Activated naive CD4-positive, alpha-beta T cell treated with anti-CD3 and anti-CD28 coated beads, Interleukin-2, amount 50 U/mL, for 72 hours (primary cell): ENCODE results near the gene CFAP65. TPM values are rescaled to one million over a fixed set of nuclear protein-coding genes. Genes with fewer than 3 reads are reported as not detected.

Source experiments
- ATAC-seq, 2 donors: fragments of 150-1000 bp; cut with Tn5 transposase; 2 replicates each; pipeline ENCODE4 v1.10.0; 2021; ENCODE audit warnings: mild to moderate bottlenecking in 2 of 2, moderate library complexity in 2 of 2
- DNase-seq, 2 donors: peaks; one replicate each; pipeline ENCODE4 v3.0.0; 2021 to 2022; ENCODE audit warnings: low spot score in 2 of 2
- H3K27ac Mint-ChIP-seq, 2 donors: one replicate each; pipeline ENCODE4 v1.8.0; 2022; ENCODE audit warnings: mild to moderate bottlenecking in 2 of 2, mixed read lengths in 2 of 2
- H3K36me3 Mint-ChIP-seq, 2 donors: one replicate each; pipeline ENCODE4 v1.8.0; 2022; ENCODE audit warnings: mixed read lengths in 2 of 2
- H3K9me3 Mint-ChIP-seq, 2 donors: one replicate each; pipeline ENCODE4 v1.8.0; 2022; ENCODE audit warnings: mixed read lengths in 2 of 2
- total RNA-seq, 2 donors: library from RNA; stranded (reverse); gene quantifications; one replicate each; pipeline ENCODE4 v1.2.3, GENCODE V29; 2022

The CFAP65 gene, protein sequence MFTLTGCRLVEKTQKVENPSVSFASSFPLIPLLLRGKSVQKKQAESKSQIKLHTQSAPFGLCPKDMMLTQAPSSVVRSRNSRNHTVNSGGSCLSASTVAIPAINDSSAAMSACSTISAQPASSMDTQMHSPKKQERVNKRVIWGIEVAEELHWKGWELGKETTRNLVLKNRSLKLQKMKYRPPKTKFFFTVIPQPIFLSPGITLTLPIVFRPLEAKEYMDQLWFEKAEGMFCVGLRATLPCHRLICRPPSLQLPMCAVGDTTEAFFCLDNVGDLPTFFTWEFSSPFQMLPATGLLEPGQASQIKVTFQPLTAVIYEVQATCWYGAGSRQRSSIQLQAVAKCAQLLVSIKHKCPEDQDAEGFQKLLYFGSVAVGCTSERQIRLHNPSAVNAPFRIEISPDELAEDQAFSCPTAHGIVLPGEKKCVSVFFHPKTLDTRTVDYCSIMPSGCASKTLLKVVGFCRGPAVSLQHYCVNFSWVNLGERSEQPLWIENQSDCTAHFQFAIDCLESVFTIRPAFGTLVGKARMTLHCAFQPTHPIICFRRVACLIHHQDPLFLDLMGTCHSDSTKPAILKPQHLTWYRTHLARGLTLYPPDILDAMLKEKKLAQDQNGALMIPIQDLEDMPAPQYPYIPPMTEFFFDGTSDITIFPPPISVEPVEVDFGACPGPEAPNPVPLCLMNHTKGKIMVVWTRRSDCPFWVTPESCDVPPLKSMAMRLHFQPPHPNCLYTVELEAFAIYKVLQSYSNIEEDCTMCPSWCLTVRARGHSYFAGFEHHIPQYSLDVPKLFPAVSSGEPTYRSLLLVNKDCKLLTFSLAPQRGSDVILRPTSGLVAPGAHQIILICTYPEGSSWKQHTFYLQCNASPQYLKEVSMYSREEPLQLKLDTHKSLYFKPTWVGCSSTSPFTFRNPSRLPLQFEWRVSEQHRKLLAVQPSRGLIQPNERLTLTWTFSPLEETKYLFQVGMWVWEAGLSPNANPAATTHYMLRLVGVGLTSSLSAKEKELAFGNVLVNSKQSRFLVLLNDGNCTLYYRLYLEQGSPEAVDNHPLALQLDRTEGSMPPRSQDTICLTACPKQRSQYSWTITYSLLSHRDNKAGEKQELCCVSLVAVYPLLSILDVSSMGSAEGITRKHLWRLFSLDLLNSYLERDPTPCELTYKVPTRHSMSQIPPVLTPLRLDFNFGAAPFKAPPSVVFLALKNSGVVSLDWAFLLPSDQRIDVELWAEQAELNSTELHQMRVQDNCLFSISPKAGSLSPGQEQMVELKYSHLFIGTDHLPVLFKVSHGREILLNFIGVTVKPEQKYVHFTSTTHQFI (N-terminal part only)
- not detected for total RNA-seq

DNA sequence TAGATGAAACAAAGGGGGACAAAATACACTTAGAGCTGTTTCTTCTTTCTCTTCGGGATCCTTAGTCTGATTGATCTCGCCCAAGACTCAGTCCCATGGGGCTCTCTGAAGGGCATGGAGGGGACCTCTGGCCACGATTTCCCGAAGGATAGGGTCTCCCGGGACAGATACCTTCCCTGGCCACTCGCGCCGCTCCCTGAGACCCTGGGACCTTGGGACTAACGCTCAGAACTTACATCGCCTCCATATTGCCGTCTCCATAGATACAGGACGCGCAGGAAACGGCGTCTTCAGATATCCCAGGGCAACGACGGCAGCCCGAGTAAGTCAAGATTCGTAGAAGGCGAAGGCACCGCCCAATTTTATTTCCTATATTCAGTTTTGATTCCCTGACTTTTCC lies at the start of gene CFAP65:
Gene CFAP65, minus strand, starts transcription at position 265 of the 400 bp plus-strand sequence. CDS start 2,468 bp downstream, outside the sequence.
- H3K36me3 Mint-ChIP-seq: no peaks in the 10 kb centered on the region
- DNase-seq (peak in 1 of 2 donors; percentile 31), ATAC-seq (peak in 1 of 2 donors; percentile 71)
- H3K9me3 Mint-ChIP-seq: no peaks in the 10 kb centered on the region
- no peak within 1 kb of the TSS for H3K27ac Mint-ChIP-seq

DNA sequence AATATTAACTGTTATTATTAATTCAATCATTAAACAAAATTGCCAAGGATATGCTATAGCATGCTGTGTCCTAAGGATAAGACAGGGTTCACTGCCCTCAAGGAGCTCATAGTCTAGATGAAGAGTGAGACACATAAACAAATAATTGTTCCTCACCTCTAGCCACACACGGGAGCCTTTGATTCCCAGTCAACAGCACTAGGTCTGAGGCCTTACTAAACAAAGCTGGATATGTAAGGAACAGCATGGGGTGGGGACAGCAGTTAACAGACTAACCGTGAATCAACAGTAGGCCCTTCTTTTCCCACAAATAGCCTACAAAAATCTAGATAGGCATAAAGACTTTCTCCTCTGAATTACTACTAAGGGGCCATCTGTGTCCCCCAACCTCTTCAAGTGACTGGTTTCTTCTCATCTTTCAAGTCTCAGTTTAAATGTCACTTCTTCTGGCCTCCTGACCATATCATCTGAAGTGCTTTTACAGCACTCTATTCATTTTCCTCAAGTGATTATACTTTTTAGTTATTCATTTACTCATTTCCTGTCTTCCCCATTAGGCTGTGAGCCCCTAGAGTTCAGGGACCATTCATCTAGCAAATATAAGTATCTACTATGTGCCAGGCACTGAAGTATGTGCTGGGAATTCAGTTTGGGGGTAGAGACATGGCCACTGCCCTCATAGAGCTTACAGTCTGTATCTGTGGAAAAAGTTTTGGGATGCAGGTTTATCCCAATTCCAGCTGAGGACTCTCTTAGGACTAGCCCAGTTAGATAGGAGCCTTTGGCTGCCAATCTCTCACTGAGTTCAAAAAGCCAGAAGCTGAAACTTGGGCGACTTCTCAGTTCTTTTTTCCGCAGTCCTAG lies 49.4 kb upstream of the CFAP65 start:
- H3K9me3 Mint-ChIP-seq: no peaks in the 10 kb centered on the region

DNA sequence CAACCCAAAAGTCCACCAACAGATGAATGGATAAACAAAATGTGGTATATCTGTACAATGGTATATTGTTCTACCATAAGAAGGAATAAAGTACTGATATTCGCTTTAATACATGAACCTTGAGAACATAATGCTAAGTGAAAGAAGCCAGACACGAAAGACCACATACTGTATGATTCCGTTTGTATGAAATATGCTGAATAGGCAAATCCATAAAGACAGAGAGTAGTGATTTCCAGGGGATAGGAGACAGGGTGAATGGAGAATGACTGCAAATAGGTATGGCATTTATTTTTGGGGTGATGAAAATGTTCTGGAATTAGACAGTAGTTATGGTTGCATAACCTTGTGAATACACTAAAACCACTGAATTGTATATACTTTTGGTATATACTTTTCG lies 48.0 kb upstream of the CFAP65 start:
- no peak for ATAC-seq
- Mint-ChIP-seq H3K9me3 (no peaks in the 10 kb centered on the region), H3K27ac (no peak overlapping the region), H3K36me3 (no peaks in the 10 kb centered on the region)
- no peak for DNase-seq

More for the DNA sequence above, 49.4 kb upstream of the CFAP65 start:
- ATAC-seq (no peak), DNase-seq (no peak)
- no peaks in the 10 kb centered on the region for H3K36me3 Mint-ChIP-seq
- H3K27ac Mint-ChIP-seq: peak overlapping the region in 1 of 2 donors; percentile 8

DNA sequence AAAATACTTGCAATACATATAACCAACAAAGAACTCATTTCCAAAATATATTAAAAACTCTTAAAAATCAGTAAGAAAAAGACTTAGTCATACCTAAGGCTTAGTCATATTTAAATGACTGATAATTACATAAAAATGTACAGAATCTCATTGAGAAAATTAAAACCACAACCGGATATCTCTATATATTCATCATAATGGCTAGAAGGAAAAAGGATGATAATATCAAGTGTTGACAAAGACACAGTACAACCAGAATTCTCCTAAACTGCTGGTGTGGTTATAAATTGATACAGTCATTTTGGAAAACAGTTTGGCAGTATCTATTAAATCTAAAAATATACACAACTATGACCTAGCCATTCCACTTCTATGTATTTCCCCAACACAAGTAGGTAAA lies 46.5 kb upstream of the CFAP65 start:
- no peaks in the 10 kb centered on the region for H3K36me3 Mint-ChIP-seq
- peak overlapping the region in 1 of 2 donors; percentile 30 for H3K27ac Mint-ChIP-seq
- ATAC-seq: no peak
- DNase-seq: no peak
- H3K9me3 Mint-ChIP-seq: no peaks in the 10 kb centered on the region

DNA sequence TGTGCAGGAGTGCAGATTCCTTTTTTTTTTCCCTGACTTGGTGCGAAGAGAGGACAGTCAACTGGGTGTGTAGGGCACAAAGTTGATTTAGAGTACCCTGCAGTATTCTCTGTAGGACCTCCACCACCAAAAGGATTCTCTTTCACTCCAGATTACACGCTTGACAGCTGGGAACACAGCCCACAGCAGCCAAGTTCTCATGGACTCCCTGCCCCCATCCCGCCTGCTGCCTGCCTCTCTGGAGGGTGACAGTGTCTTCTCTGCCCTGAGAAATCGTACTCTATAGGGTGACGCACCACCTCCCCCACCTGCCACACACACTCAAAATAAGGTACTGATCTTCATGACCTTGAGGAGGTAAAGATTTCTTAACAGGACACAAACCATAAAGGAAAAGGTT lies 46.0 kb upstream of the CFAP65 start:
- no peaks in the 10 kb centered on the region for H3K9me3 Mint-ChIP-seq

DNA sequence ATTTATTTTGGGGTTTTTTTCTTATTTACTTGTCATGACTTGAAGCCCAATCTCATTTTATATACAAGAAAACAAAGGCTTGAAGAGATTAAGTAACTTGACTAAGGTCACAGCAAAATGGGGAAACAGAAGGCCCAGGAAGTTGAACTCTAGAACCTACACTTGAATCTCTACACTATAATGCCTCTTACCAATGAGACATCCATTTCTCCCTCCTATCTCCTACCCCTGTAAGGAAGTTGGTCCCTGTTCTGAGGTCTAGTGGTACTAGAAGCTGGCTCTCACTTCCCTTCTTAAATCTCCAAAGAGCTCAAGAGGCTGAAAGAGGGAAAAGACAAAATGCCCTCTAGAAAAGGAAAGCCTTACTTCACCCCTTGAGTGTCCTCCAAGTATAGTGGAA lies 44.9 kb upstream of the CFAP65 start:
- no peaks in the 10 kb centered on the region for H3K36me3 Mint-ChIP-seq
- H3K27ac Mint-ChIP-seq: no peak overlapping the region
- ATAC-seq: no peak
- no peak for DNase-seq
- no peaks in the 10 kb centered on the region for H3K9me3 Mint-ChIP-seq

More for the DNA sequence above, 46.0 kb upstream of the CFAP65 start:
- H3K36me3 Mint-ChIP-seq: no peaks in the 10 kb centered on the region
- no peak for DNase-seq
- ATAC-seq: no peak
- H3K27ac Mint-ChIP-seq: peak overlapping the region in 1 of 2 donors; percentile 30

DNA sequence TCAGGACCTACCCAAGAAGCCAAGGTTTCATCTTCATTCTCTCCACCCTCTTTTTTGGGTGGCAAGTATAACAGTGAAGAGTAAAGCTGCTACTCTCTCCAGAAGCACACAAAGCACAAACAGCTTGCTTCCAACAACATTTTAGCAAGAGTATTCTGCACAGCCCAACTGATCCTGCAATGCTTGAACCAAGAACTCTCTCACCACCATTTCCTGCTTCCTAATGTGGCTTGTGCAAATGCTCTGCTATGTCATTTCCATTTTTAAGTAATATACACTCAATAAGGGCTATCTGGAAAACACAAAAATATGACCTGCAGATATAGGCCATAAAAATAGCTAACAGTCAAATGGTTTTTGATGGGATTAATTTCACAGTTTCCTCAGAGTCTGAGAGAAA lies 43.5 kb upstream of the CFAP65 start:
- Mint-ChIP-seq H3K36me3 (no peaks in the 10 kb centered on the region), H3K9me3 (no peaks in the 10 kb centered on the region), H3K27ac (no peak overlapping the region)
- no peak for DNase-seq
- ATAC-seq: no peak

DNA sequence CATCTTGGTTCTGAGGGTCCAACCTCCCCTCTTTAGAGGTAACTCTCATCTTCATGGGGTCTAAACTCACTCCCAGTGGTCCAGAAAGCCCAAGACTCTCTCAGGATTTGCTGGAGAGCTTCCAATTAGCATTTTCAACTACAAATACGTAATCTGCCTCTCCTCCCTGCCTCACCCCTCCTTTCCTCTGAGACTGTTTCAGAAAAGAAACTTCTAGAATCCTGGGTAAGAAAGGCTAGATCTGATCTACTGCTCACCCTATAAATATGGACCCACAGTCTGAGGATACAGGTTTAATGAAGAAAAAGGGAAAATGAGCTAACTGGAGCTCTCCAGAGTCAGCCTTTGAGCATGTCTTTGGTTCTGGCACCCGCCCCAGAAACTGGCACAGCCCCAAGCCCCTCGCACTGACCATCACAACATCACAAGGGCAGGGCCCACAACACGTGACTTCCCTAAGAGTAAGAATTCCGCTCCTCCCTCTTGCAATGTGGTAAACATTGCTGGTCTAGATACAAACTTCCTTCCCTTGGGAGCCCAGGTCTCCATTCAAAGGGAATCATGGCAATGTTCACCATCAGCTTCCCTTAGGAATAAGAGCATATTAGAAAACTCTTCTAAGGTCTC lies 41.1 kb upstream of the CFAP65 start:
- H3K27ac Mint-ChIP-seq: peak overlapping the region in 1 of 2 donors; percentile 33
- no peaks in the 10 kb centered on the region for H3K36me3 Mint-ChIP-seq
- ATAC-seq (no peak), DNase-seq (no peak)
- H3K9me3 Mint-ChIP-seq: no peaks in the 10 kb centered on the region

DNA sequence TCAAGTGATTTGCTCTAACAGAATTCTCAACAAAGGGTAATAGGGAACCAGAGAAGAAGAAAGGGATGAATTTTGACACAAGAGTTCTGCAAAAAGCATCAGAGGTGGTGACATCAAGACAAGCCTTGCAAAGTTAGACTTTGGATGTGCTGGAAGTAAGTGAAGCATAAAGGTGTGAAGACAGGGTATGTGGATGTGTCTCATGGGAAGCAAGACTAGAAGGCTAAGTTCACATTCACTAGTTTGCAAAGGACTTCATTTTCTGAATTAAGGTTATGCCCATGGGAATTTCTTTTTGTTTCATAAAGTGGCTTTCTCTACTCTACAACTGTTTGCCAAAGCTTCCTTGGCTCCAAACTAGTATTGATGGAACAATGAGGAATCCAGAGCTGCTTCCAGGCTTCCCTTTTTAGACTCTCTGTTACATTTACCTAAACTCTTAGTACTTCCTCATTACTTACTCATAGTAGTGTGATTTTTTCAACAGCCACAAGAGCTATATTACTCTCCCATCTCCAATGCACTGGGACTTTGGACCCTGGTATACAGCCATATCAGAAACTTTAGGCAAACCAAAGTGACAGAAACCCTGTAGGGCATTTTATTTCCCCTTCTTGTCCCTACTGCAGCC lies 40.5 kb upstream of the CFAP65 start:
- peak overlapping the region in 1 of 2 donors; percentile 33 for H3K27ac Mint-ChIP-seq
- no peak for ATAC-seq
- H3K36me3 Mint-ChIP-seq: no peaks in the 10 kb centered on the region
- H3K9me3 Mint-ChIP-seq: no peaks in the 10 kb centered on the region
- no peak for DNase-seq

DNA sequence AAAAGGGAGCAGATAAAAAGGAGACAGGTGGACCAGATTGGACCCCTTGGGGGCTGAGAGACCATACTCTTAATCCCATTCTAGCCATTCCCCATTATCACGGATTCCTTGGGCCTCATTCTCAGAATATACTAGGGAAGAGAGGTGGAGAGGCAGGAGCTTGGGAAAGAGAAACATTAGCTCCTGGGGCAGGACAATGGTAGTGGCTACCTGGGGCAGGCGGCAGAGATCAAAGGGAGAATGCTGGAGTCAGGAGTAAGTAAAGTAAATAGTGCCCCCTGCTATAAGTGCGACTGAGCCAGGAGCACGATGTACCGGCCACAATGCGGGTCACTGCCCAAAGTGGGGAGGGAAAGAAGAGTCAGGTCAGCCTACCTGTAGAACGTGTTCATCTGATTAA lies 39.8 kb upstream of the CFAP65 start:
- Mint-ChIP-seq H3K9me3 (no peaks in the 10 kb centered on the region), H3K27ac (no peak overlapping the region)
- no peak for ATAC-seq

DNA sequence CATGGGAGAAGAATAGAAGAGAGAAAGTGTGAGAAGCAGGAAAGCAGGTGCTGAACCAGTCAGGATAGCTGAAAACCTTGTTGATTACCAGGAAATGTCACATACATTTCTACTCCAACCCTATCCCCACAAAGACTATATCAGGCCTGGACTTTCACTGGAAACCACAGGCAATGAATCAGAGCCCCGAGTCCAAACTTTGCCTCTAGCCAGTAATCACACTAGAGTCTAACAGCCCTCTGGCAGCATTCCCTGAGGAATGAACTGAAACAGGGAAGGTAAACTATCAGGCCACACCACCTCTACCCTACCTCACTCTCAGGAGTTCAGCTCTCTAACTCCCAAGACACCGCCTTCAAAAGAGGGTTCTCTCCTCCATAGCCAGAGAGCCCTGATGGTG lies 38.1 kb upstream of the CFAP65 start:
- no peaks in the 10 kb centered on the region for H3K36me3 Mint-ChIP-seq
- no peak for ATAC-seq
- H3K27ac Mint-ChIP-seq: no peak overlapping the region
- no peaks in the 10 kb centered on the region for H3K9me3 Mint-ChIP-seq
- DNase-seq: no peak

More for the DNA sequence above, 39.8 kb upstream of the CFAP65 start:
- no peaks in the 10 kb centered on the region for H3K36me3 Mint-ChIP-seq
- no peak for DNase-seq

DNA sequence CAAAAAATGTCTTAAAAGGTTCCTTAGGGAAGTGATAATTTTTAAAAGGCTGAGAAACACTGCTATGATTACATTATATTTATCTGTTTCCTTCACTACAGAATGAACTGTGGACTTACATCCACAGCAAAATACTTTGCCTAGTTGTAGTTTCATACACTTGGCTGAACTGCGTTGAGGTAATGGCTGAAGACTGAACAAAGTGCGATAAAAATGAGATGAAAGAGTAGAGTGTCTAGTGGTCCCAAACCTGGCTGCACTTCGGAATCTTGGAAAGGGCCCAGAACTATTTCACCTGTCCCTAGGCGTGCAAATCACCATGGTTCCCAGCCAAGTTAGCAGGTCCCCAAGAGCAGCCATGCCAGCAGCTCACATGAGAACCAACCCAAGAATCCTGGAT lies 37.6 kb upstream of the CFAP65 start:
- peak overlapping the region in 1 of 2 donors; percentile 44 for H3K27ac Mint-ChIP-seq
- DNase-seq: no peak
- ATAC-seq: no peak
- no peaks in the 10 kb centered on the region for H3K9me3 Mint-ChIP-seq
- H3K36me3 Mint-ChIP-seq: no peaks in the 10 kb centered on the region

DNA sequence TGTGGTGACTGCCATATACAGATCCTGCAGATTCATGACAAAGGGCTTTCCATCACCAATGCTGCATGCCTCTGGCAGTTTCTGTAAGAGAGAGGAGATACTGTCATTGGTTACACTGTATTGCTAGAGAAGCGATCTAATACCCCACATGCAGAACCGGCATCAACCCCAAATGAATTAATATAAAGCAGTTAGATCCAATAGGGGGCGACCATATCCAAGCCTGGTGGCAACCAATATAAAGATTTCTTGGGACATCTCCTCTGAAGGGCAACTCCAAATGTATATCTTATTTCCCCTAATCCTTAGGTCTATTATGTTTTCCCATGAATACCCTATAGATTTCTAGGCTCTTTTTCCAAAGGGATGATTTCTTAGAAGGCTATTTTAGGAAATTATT lies 36.8 kb upstream of the CFAP65 start:
- no peaks in the 10 kb centered on the region for H3K36me3 Mint-ChIP-seq
- H3K27ac Mint-ChIP-seq: no peak overlapping the region
- H3K9me3 Mint-ChIP-seq: no peaks in the 10 kb centered on the region
- DNase-seq (no peak), ATAC-seq (no peak)

DNA sequence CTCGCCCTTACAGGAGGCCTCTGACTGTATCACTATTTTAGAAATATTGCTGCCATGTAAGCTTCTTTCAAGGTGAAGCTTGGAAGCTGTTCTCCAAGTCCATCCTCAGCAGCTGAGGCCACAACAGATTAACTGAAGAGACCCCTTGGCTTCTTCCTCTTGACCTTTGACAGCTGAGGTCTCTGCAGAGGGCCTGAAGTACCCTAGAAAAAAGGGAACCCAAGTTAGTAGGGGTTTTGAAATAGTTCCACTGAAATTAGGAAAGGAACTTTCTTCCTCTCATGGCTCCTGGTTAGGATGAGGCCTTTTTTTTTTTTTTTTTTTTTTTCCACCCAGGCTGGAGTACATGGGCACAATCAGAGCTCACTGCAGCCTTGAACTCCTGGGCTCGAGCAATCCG lies 34.9 kb upstream of the CFAP65 start:
- ATAC-seq (no peak), DNase-seq (no peak)
- no peaks in the 10 kb centered on the region for H3K36me3 Mint-ChIP-seq
- H3K9me3 Mint-ChIP-seq: no peaks in the 10 kb centered on the region
- H3K27ac Mint-ChIP-seq: no peak overlapping the region
